ENCODE data around the gene TTLL10. TPM values are rescaled to one million over a fixed set of nuclear protein-coding genes. Genes with fewer than 3 reads are reported as not detected.
A peak's percentile ranks its signal among the peaks of the same experiment; 100 is the strongest.

The TTLL10 gene
- total RNA-seq, 1 donor from 2014 or later: not detected

DNA sequence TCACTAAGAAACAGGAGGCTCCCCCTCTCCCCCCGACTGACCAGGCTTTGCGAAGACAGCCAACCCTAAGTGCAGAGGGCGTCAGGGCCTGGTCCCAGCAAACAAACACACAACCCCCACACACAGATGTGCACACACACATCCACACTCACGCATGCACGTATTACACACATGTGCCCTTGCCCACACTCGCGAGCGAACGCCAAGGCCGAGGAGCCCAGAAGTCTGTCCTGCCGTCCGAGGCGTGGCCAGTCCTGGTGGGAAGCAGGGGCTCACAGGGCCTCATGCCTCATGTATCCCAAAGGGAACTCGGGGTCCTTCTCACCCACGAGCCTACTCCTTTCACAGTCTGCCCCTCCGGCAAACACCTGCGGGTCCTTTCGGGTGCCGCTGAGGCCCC, 56.1 kb downstream of the TTLL10 start:
- H3K36me3 ChIP-seq: peaks cover 0 to 36% of the 10 kb centered on the region in 2 donors
- no peak overlapping the region for H3K27ac ChIP-seq
- intact Hi-C loops (cut with DNase I): loop anchor here (10.0 kb wide), 1 partner anchor 105 kb away; no protein-coding TSS in a partner anchor
- no peak overlapping the region for H3K4me3 ChIP-seq
- H3K9me3 ChIP-seq: no peaks in the 10 kb centered on the region
- peaks cover 50% of the 10 kb centered on the region for H3K4me1 ChIP-seq
- TF ChIP-seq POLR2A (IDR thresholded peaks at IDR 0.05): no peak
- TF ChIP-seq POLR2AphosphoS5 (IDR thresholded peaks at IDR 0.05; ENCODE audit: insufficient read depth in 1 of 2, low read depth in 1 of 2): no peak
- TF ChIP-seq, protein P1, sequence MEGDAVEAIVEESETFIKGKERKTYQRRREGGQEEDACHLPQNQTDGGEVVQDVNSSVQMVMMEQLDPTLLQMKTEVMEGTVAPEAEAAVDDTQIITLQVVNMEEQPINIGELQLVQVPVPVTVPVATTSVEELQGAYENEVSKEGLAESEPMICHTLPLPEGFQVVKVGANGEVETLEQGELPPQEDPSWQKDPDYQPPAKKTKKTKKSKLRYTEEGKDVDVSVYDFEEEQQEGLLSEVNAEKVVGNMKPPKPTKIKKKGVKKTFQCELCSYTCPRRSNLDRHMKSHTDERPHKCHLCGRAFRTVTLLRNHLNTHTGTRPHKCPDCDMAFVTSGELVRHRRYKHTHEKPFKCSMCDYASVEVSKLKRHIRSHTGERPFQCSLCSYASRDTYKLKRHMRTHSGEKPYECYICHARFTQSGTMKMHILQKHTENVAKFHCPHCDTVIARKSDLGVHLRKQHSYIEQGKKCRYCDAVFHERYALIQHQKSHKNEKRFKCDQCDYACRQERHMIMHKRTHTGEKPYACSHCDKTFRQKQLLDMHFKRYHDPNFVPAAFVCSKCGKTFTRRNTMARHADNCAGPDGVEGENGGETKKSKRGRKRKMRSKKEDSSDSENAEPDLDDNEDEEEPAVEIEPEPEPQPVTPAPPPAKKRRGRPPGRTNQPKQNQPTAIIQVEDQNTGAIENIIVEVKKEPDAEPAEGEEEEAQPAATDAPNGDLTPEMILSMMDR (IDR thresholded peaks at IDR 0.05): no peak
- no peak for DNase-seq (ENCODE audit: extremely low spot score in 2 of 2)
- no peaks in the 10 kb centered on the region for H3K27me3 ChIP-seq

DNA sequence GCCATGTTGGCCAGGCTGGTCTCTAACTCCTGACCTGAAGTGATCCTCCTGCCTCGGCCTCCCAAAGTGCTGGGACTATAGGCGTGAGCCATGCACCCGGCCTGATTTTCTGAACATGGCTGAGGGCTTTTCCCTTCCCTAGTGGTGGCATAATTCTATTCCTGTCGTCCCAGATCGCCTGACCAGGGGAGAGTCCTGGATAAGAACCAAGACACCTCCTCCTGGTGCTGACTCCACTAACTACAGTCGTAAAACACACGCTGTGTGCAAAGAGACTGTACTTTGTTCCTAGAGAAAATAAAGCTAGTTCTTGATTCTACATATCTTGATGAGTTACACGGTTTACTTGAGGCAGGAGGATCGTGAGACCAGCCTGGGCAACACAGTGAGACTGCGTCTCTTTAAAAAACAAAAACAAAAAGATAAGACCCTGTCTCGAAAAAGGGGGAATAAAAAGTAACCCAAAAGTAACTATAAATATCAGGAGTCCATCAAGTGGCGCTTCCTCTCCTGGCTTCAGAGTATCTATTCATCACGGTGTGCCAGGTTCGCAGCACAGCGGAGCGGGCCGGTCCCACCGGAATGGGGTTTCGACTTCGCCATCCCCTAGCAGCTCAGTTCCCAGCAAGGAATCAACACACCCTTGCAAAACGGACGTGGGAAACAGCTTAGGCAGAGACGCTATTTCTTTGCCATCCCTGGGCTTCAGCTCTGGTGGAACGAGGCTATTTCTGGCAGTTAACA, 57.1 kb downstream of the TTLL10 start:
- peaks cover 46% of the 10 kb centered on the region for H3K4me1 ChIP-seq
- H3K27me3 ChIP-seq: no peaks in the 10 kb centered on the region
- peaks cover 0 to 25% of the 10 kb centered on the region in 2 donors for H3K36me3 ChIP-seq
- no peaks in the 10 kb centered on the region for H3K9me3 ChIP-seq
- no peak for DNase-seq (ENCODE audit: extremely low spot score in 2 of 2)
- TF ChIP-seq, protein P1 (IDR thresholded peaks at IDR 0.05): no peak
- no peak for TF ChIP-seq POLR2A (IDR thresholded peaks at IDR 0.05)
- intact Hi-C loops (cut with DNase I): loop anchor here (10.0 kb wide), 1 partner anchor 106 kb away; no protein-coding TSS in a partner anchor
- H3K27ac ChIP-seq: peak overlapping the region; percentile 86
- peak overlapping the region; percentile 80 to 94 for H3K4me3 ChIP-seq

DNA sequence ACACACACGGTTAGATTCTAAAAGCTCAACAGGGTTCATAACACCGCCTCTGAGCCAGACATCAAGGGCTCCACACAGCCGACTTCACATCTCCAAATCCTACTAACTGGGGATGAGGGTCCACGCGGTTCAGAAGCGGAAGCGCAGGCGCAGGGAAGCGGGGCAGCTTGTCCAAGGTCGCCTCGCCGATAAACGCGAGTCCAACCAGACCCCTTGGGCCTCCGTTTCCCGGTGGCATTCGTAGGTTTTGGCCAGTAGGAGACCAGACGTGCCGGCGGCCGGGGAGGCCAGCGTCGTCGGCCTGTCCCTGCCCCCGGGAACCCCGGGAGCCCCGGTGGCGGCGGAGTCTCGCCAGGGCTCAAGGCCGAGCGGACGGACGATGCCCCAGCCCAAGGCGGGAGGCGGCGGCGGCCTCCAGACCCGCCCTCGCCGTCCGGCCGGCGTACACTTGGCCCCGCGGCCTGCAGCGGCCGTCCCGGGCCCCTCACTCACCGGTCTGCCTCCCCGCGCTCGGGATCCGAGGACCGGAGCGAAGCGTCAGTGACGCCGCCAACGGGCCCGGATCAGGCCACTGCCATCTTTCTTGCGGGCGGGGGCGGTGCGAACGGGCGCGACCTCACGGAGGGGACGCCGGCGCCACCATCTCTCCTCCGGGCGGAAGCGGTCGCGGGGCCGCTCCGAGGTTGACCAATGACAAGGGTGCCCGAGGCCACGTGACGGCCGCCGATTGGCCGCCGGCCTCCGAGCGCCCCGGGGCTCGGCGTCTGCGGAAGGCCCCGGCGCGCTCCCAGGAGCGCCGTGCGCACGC, 57.9 kb downstream of the TTLL10 start, which contains the start of gene SDF4:
Gene SDF4, minus strand, starts transcription at position 602 of the 808 bp plus-strand sequence. CDS start 3,229 bp downstream, outside the sequence.
- Histone ChIP-seq H3K27me3 (no peaks in the 10 kb centered on the region), H3K4me1 (peaks cover 43% of the 10 kb centered on the region), H3K36me3 (peaks cover 0 to 23% of the 10 kb centered on the region in 2 donors), H3K9me3 (no peaks in the 10 kb centered on the region), H3K4me3 (peak within 1 kb of the TSS; percentile 80 to 94), H3K27ac (peak within 1 kb of the TSS; percentile 86)
- intact Hi-C loops (cut with DNase I): loop anchor here (10.0 kb wide), 1 partner anchor 107 kb away; no protein-coding TSS in a partner anchor
- peak in 1 of 2 donors; percentile 93 for DNase-seq (ENCODE audit: extremely low spot score in 2 of 2)
- TF ChIP-seq POLR2A (IDR thresholded peaks at IDR 0.05) (no peak), POLR2AphosphoS5 (IDR thresholded peaks at IDR 0.05; ENCODE audit: insufficient read depth in 1 of 2, low read depth in 1 of 2) (peak in 1 of 2 donors; percentile 56)

DNA sequence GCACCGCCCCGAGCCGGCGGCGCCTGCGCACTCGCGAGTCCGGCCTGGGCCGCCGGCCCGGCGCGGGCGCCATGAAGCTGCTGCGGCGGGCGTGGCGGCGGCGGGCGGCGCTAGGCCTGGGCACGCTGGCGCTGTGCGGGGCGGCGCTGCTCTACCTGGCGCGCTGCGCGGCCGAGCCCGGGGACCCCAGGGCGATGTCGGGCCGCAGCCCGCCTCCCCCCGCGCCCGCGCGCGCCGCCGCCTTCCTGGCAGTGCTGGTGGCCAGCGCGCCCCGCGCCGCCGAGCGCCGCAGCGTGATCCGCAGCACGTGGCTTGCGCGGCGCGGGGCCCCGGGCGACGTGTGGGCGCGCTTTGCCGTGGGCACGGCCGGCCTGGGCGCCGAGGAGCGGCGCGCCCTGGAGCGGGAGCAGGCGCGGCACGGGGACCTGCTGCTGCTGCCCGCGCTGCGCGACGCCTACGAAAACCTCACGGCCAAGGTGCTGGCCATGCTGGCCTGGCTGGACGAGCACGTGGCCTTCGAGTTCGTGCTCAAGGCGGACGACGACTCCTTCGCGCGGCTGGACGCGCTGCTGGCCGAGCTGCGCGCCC, 58.6 kb downstream of the TTLL10 start, which contains the start of gene B3GALT6:
Gene B3GALT6, plus strand, starts transcription at position 30 of the 588 bp plus-strand sequence. Its CDS starts 42 bp downstream, at position 72.
- Histone ChIP-seq H3K27me3 (no peaks in the 10 kb centered on the region), H3K36me3 (peaks cover 0 to 16% of the 10 kb centered on the region in 2 donors), H3K27ac (peak within 1 kb of the TSS; percentile 86), H3K4me1 (peaks cover 49% of the 10 kb centered on the region), H3K4me3 (peak within 1 kb of the TSS; percentile 80 to 94), H3K9me3 (no peaks in the 10 kb centered on the region)
- intact Hi-C loops (cut with DNase I): loop anchor here (10.0 kb wide), 1 partner anchor 108 kb away; no protein-coding TSS in a partner anchor
- no peak for DNase-seq (ENCODE audit: extremely low spot score in 2 of 2)
- TF ChIP-seq POLR2AphosphoS5 (IDR thresholded peaks at IDR 0.05; ENCODE audit: insufficient read depth in 1 of 2, low read depth in 1 of 2): no peak
- TF ChIP-seq, protein P1 (IDR thresholded peaks at IDR 0.05): no peak
- TF ChIP-seq POLR2A (IDR thresholded peaks at IDR 0.05): peak in 1 of 2 donors; percentile 12

All from vagina (tissue), 2 donors.